HepG2 (cell line): ENCODE data around the gene BRD3. TPM values are rescaled to one million over a fixed set of nuclear protein-coding genes. Genes with fewer than 3 reads are reported as not detected.
A peak's percentile ranks its signal among the peaks of the same experiment; 100 is the strongest.

Experiments
- ELF4 ChIP-seq: sonication (generic); formaldehyde crosslinking; IDR thresholded peaks from 2 replicates; pipeline ENCODE4 v1.5.0; 2020; ENCODE audit warnings: missing genetic modification reagents, mild to moderate bottlenecking, moderate library complexity, borderline replicate concordance
- FOXO1 ChIP-seq: sonication (generic); formaldehyde crosslinking; IDR thresholded peaks from 2 replicates; pipeline ENCODE4 v1.4.0; 2020; ENCODE audit warnings: missing genetic modification reagents
- MTERF4 ChIP-seq: sonication (generic); formaldehyde crosslinking; IDR thresholded peaks from 2 replicates; pipeline ENCODE4 v1.8.0; 2023; ENCODE audit warnings: mild to moderate bottlenecking, missing genetic modification reagents
- MZF1 ChIP-seq: sonication (generic); formaldehyde crosslinking; IDR thresholded peaks from 2 replicates; pipeline ENCODE4 v1.8.1; 2023; ENCODE audit warnings: mild to moderate bottlenecking, missing genetic modification reagents, borderline replicate concordance
- NCOA5 ChIP-seq: sonication (generic); formaldehyde crosslinking; IDR thresholded peaks from 2 replicates; pipeline ENCODE4 v1.4.0; 2020; ENCODE audit warnings: missing genetic modification reagents
- PAF1 ChIP-seq: IDR thresholded peaks from 2 replicates; pipeline ENCODE4 v1.6.1; 2016; ENCODE audit warnings: missing genetic modification reagents, missing compliant biosample characterization
- RBAK ChIP-seq: sonication (generic); formaldehyde crosslinking; IDR thresholded peaks from 2 replicates; pipeline ENCODE4 v1.5.1; 2020; ENCODE audit warnings: mild to moderate bottlenecking, missing genetic modification reagents
- SKIL ChIP-seq: sonication (generic); formaldehyde crosslinking; IDR thresholded peaks from 2 replicates; pipeline ENCODE4 v1.8.0; 2022; ENCODE audit warnings: missing genetic modification reagents, mild to moderate bottlenecking, moderate library complexity, borderline replicate concordance
- ZBTB20 ChIP-seq: sonication (generic); formaldehyde crosslinking; IDR thresholded peaks from 2 replicates; pipeline ENCODE4 v1.8.1; 2023; ENCODE audit warnings: missing genetic modification reagents, low read depth, mild to moderate bottlenecking, borderline replicate concordance
- ZFP36L2 ChIP-seq: sonication (generic); formaldehyde crosslinking; IDR thresholded peaks from 2 replicates; pipeline ENCODE4 v1.4.0; 2020; ENCODE audit warnings: missing genetic modification reagents
- ZNF292 ChIP-seq: sonication (generic); formaldehyde crosslinking; IDR thresholded peaks from 2 replicates; pipeline ENCODE4 v1.8.1; 2022; ENCODE audit warnings: mild to moderate bottlenecking, low read depth, missing genetic modification reagents, borderline replicate concordance
- ZNF296 ChIP-seq: sonication (generic); formaldehyde crosslinking; conservative IDR thresholded peaks from 2 replicates; pipeline ENCODE4 v1.5.0; 2020; ENCODE audit warnings: mild to moderate bottlenecking, missing genetic modification reagents
- ZNF44 ChIP-seq: sonication (generic); formaldehyde crosslinking; IDR thresholded peaks from 2 replicates; pipeline ENCODE4 v1.5.1; 2020; ENCODE audit warnings: mild to moderate bottlenecking, missing genetic modification reagents
- polyA plus RNA-seq, 8 experiments: library from polyadenylated mRNA; depleted of rRNA in 3 of 8; stranded (reverse) in 7 of 8; unstranded in 1 of 8; fragments of >200 nt; fragmentation: Illumina TruSeq in 4 of 8; extraction: Trizol in 4 of 8; gene quantifications; 2 replicates each; pipeline versions ENCODE4 v1.2.1 to v1.2.3, GENCODE V29; 2011 to 2016; ENCODE audit warnings: low read depth in 4 of 8, missing spikeins in 1 of 8, mixed read lengths in 1 of 8; ENCODE audit not compliant: insufficient read depth in 1 of 8
- total RNA-seq, 5 experiments: library from RNA; depleted of rRNA; stranded (reverse); fragments of >200 nt; fragmentation: Illumina TruSeq; extraction: Trizol; gene quantifications; 2 replicates each; pipeline ENCODE4 v1.2.3, GENCODE V29; 2016; ENCODE audit warnings: low read depth in 1 of 5
- TF ChIP-seq, protein P1 (sequence below): sonication (generic); formaldehyde crosslinking; conservative IDR thresholded peaks from 2 replicates; pipeline ENCODE4 v1.8.0; 2022; ENCODE audit warnings: low read depth, missing genetic modification reagents

BRD3 gene
- total and polyA plus RNA-seq, 2 of the 13 experiments (the other 11 are each of a cell fraction or from before 2014, with no cell fraction given): 5.9 to 12.9 TPM

DNA sequence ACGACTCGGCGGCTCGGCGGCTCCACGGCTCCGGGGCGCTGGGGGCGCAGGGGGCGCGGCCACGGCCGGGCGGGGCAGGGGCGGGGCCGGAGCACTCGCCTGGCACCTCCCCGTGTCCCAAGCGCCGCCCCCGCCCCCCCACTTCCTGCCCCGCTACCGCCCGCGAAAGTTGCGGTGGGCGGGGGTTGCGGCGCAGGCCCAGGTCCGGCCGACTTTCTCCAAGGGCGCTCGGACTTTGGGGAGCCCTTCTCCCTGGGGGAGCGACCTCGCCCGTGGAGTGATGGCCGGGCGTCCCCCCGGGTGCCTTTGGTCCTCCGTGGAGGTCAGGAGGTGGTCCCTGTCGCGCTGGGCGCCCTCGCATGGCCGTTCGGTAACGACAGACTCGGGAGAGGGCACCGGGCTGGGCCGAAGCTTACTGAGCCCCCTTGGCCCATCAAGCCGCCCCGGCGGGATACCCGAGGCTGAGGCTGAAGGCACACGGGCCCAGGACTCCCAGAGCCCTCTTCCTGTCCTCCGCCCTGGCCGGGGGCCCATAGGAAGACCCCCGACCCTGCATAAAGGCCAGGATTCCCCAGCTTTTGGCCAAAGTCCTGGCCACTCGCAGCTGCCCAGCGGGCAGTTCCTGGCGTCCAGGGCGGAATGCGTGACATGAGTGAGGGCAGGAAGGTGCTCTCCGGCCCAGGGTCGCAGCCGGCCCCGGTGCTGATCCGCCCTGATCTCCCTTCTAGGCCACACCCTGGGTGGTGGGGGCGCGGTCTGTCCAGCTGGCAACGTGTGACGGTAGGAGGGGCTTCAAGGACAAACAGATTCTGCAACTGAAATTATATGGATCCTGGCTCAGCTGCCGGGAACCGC, 74.8 kb downstream of the BRD3 start (continued):
- TF ChIP-seq, protein P1, sequence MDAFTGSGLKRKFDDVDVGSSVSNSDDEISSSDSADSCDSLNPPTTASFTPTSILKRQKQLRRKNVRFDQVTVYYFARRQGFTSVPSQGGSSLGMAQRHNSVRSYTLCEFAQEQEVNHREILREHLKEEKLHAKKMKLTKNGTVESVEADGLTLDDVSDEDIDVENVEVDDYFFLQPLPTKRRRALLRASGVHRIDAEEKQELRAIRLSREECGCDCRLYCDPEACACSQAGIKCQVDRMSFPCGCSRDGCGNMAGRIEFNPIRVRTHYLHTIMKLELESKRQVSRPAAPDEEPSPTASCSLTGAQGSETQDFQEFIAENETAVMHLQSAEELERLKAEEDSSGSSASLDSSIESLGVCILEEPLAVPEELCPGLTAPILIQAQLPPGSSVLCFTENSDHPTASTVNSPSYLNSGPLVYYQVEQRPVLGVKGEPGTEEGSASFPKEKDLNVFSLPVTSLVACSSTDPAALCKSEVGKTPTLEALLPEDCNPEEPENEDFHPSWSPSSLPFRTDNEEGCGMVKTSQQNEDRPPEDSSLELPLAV: no peak
- TF ChIP-seq SKIL (CRISPR knock-in tag): no peak
- TF ChIP-seq PAF1 (CRISPR knock-in tag): no peak
- no peak for TF ChIP-seq RBAK
- no peak for TF ChIP-seq FOXO1 (CRISPR knock-in tag)
- TF ChIP-seq MTERF4: peak; percentile 87; the same call in 1 of the 2 replicates
- TF ChIP-seq ZNF292 (CRISPR knock-in tag): no peak
- TF ChIP-seq ELF4 (CRISPR knock-in tag): no peak
- TF ChIP-seq ZBTB20 (CRISPR knock-in tag): peak; percentile 62; the same call in 1 of the 2 replicates
- TF ChIP-seq ZFP36L2 (CRISPR knock-in tag): no peak
- TF ChIP-seq MZF1 (CRISPR knock-in tag): no peak
- TF ChIP-seq ZNF44 (CRISPR knock-in tag): peak; percentile 78; the same call in 1 of the 2 replicates
- no peak for TF ChIP-seq NCOA5 (CRISPR knock-in tag)
- TF ChIP-seq ZNF296: 0 out of 2 replicates have a peak, but pooled peaks have one; percentile 69
